H9 (cell line): Measurements from ENCODE around the gene HOXC6. TPM values are rescaled to one million over a fixed set of nuclear protein-coding genes. Genes with fewer than 3 reads are reported as not detected.

Experiments
- DNase-seq: peaks from one replicate; pipeline ENCODE4 v3.0.0-alpha.2; 2017
- H2AFZ ChIP-seq: one replicate; pipeline ENCODE4 v1.6.1; 2013; ENCODE audit warnings: mild to moderate bottlenecking, low read length, control low read depth, moderate library complexity
- H2AK5ac ChIP-seq: 2 replicates; pipeline ENCODE4 v1.6.1; 2013; ENCODE audit warnings: low read length, control low read depth, mixed read lengths; ENCODE audit not compliant: insufficient read length
- H2BK120ac ChIP-seq: one replicate; pipeline ENCODE4 v1.6.1; 2013; ENCODE audit warnings: low read depth, mild to moderate bottlenecking, low read length, control low read depth, inconsistent platforms; ENCODE audit not compliant: poor library complexity, severe bottlenecking
- H2BK12ac ChIP-seq: 2 replicates; pipeline ENCODE4 v1.6.1; 2013; ENCODE audit warnings: low read length, control low read depth, mixed read lengths, low read depth; ENCODE audit not compliant: insufficient read length
- H2BK15ac ChIP-seq: 2 replicates; pipeline ENCODE4 v1.6.1; 2013; ENCODE audit warnings: low read depth, low read length, control low read depth
- H2BK20ac ChIP-seq: one replicate; pipeline ENCODE4 v1.6.1; 2013; ENCODE audit warnings: low read depth, mild to moderate bottlenecking, low read length, control low read depth, inconsistent platforms; ENCODE audit not compliant: poor library complexity, severe bottlenecking
- H2BK5ac ChIP-seq: 2 replicates; pipeline ENCODE4 v1.6.1; 2013; ENCODE audit warnings: low read length, control low read depth, mixed read lengths; ENCODE audit not compliant: insufficient read length
- H3K14ac ChIP-seq: 2 replicates; pipeline ENCODE4 v1.6.1; 2013; ENCODE audit warnings: low read length, control low read depth; ENCODE audit not compliant: insufficient read depth
- H3K18ac ChIP-seq: 2 replicates; pipeline ENCODE4 v1.6.1; 2013; ENCODE audit warnings: low read depth, mild to moderate bottlenecking, mixed read lengths, low read length, control low read depth; ENCODE audit not compliant: insufficient read length
- H3K23ac ChIP-seq: 2 replicates; pipeline ENCODE4 v1.6.1; 2013; ENCODE audit warnings: low read length, control low read depth, mixed read lengths, low read depth; ENCODE audit not compliant: insufficient read length
- H3K23me2 ChIP-seq: 2 replicates; pipeline ENCODE4 v1.6.1; 2013; ENCODE audit warnings: low read depth, mild to moderate bottlenecking, mixed read lengths, low read length, control low read depth; ENCODE audit not compliant: insufficient read length, poor library complexity, severe bottlenecking
- H3K27ac ChIP-seq: 2 replicates; pipeline ENCODE4 v1.5.1; 2013; ENCODE audit warnings: low read length, control low read depth, mixed read lengths, low read depth; ENCODE audit not compliant: insufficient read length
- H3K27me3 ChIP-seq: 2 replicates; pipeline ENCODE4 v1.6.1; 2013; ENCODE audit warnings: low read length, control low read depth, inconsistent platforms; ENCODE audit not compliant: insufficient read depth
- H3K4ac ChIP-seq: 2 replicates; pipeline ENCODE4 v1.6.1; 2013; ENCODE audit warnings: low read depth, mild to moderate bottlenecking, control low read depth, inconsistent platforms, low read length, moderate library complexity
- H3K4me1 ChIP-seq: 2 replicates; pipeline ENCODE4 v1.6.1; 2013; ENCODE audit warnings: low read length, control low read depth, inconsistent platforms; ENCODE audit not compliant: insufficient read depth
- H3K4me2 ChIP-seq: 2 replicates; pipeline ENCODE4 v1.6.1; 2013; ENCODE audit warnings: low read length, control low read depth, mixed read lengths; ENCODE audit not compliant: insufficient read length, insufficient read depth
- H3K56ac ChIP-seq: 2 replicates; pipeline ENCODE4 v1.6.1; 2013; ENCODE audit warnings: low read depth, mild to moderate bottlenecking, mixed read lengths, low read length, control low read depth; ENCODE audit not compliant: insufficient read length
- H3K79me1 ChIP-seq: 2 replicates; pipeline ENCODE4 v1.6.1; 2013; ENCODE audit warnings: low read depth, mild to moderate bottlenecking, moderate library complexity, low read length, control low read depth, inconsistent platforms; ENCODE audit not compliant: insufficient read depth, poor library complexity, severe bottlenecking
- H3K79me2 ChIP-seq: 2 replicates; pipeline ENCODE4 v1.6.1; 2013; ENCODE audit warnings: low read length, control low read depth, inconsistent platforms; ENCODE audit not compliant: insufficient read depth
- H3K9ac ChIP-seq: 2 replicates; pipeline ENCODE4 v1.6.1; 2013; ENCODE audit warnings: low read length, control low read depth, mixed read lengths; ENCODE audit not compliant: insufficient read length; ENCODE audit errors: extremely low read depth
- H3K9me3 ChIP-seq: one replicate; pipeline ENCODE4 v1.6.1; 2013; ENCODE audit warnings: low read depth, low read length, inconsistent platforms; ENCODE audit not compliant: control insufficient read depth
- H3T11ph ChIP-seq: one replicate; pipeline ENCODE4 v1.6.1; 2013; ENCODE audit warnings: mild to moderate bottlenecking, low read length, control low read depth, inconsistent platforms
- H4K20me1 ChIP-seq: one replicate; pipeline ENCODE4 v1.6.1; 2013; ENCODE audit not compliant: control insufficient read depth, insufficient read length, insufficient read depth
- H4K5ac ChIP-seq: 2 replicates; pipeline ENCODE4 v1.6.1; 2013; ENCODE audit warnings: low read depth, mild to moderate bottlenecking, mixed read lengths, low read length, control low read depth; ENCODE audit not compliant: insufficient read length
- H4K8ac ChIP-seq: replicated peaks from 2 replicates; pipeline ENCODE4 v1.6.1; 2013; ENCODE audit warnings: low read length, control low read depth, mixed read lengths, low read depth; ENCODE audit not compliant: insufficient read length
- H4K91ac ChIP-seq: 2 replicates; pipeline ENCODE4 v1.6.1; 2013; ENCODE audit warnings: low read depth, mild to moderate bottlenecking, moderate library complexity, mixed read lengths, low read length, control low read depth; ENCODE audit not compliant: insufficient read length
- H3K27ac Mint-ChIP-seq, 3 experiments: 2 replicates in 2 of 3; 3 replicates in 1 of 3; pipeline ENCODE4 v1.8.0; 2020 to 2021; ENCODE audit warnings: mixed read lengths in 3 of 3, mild to moderate bottlenecking in 1 of 3, moderate library complexity in 1 of 3
- H3K27me3 Mint-ChIP-seq: 2 replicates; pipeline ENCODE4 v1.8.0; 2021; ENCODE audit warnings: low read depth, mild to moderate bottlenecking, moderate library complexity, mixed read lengths
- H3K36me3 Mint-ChIP-seq, 3 experiments: 2 replicates in 2 of 3; 3 replicates in 1 of 3; pipeline ENCODE4 v1.8.0; 2020 to 2021; ENCODE audit warnings: low read depth in 3 of 3, mixed read lengths in 3 of 3; ENCODE audit not compliant: insufficient read depth in 1 of 3
- H3K4me1 Mint-ChIP-seq, 2 experiments: 2 replicates each; pipeline ENCODE4 v1.8.0; 2020; ENCODE audit warnings: mixed read lengths in 2 of 2
- H3K4me3 Mint-ChIP-seq, 2 experiments: 2 replicates in 1 of 2; 3 replicates in 1 of 2; pipeline ENCODE4 v1.8.0; 2020 to 2021; ENCODE audit warnings: mild to moderate bottlenecking in 2 of 2, mixed read lengths in 2 of 2, moderate library complexity in 1 of 2
- H3K9me3 Mint-ChIP-seq, 2 experiments: 2 replicates in 1 of 2; 3 replicates in 1 of 2; pipeline ENCODE4 v1.8.0; 2020; ENCODE audit warnings: mild to moderate bottlenecking in 2 of 2, mixed read lengths in 2 of 2, moderate library complexity in 1 of 2
- CTCF ChIP-seq: fragments of 200-600 bp; sonication (generic); conservative IDR thresholded peaks from 3 replicates; pipeline ENCODE4 v1.8.0; 2021; ENCODE audit warnings: antibody characterized with exemption, mild to moderate bottlenecking
- WGBS: extraction: QIAGEN DNeasy Blood & Tissue Kit; methylation state at CpG from one replicate; pipeline ENCODE4 v1.1.7; 2013; ENCODE audit warnings: missing lambda C conversion rate, low lambda C conversion rate, mixed read lengths; ENCODE audit not compliant: insufficient read length; ENCODE audit errors: extremely low coverage; 5-methylcytosine and 5-hydroxymethylcytosine counted together
- total RNA-seq: library from RNA; stranded (reverse); gene quantifications from 2 replicates; pipeline ENCODE4 v1.2.1, GENCODE V29; 2021

The HOXC6 gene
- total RNA-seq, 1 experiment from 2014 or later, result not detected

DNA sequence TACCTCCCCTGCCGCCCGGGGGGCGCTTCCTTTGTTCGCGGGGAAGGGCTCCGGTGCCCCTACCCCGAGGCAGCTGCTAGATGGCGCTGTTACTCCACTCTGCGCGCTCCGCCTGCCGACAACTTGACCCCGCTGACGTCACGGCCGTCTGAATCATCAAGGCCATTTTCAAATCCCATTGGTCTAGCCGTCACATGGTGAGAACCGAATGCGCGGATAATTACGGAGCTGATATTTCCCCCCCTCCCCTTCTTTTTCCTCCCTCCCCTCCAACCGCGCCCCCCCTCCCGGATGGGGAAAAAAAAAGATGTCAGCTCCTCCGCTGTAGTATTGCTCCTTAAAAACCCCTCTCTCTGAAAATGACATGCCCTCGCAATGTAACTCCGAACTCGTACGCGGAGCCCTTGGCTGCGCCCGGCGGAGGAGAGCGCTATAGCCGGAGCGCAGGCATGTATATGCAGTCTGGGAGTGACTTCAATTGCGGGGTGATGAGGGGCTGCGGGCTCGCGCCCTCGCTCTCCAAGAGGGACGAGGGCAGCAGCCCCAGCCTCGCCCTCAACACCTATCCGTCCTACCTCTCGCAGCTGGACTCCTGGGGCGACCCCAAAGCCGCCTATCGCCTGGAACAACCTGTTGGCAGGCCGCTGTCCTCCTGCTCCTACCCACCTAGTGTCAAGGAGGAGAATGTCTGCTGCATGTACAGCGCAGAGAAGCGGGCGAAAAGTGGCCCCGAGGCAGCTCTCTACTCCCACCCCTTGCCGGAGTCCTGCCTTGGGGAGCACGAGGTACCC lies 43.1 kb upstream of the HOXC6 start, which contains the start of gene HOXC10:
TSS of gene HOXC10 (plus strand) at position 246 of the 791 bp plus-strand sequence. CDS start at position 360, 114 bp downstream.
- peaks cover 100% of the 10 kb centered on the region for H3K27me3 Mint-ChIP-seq
- H3K4me3 Mint-ChIP-seq, result peak within 1 kb of the TSS in 1 of 2 experiments; percentile 63; a peak in 3 of 5 replicates
- no CpG with 5 or more reads among the region's 55 CpGs for WGBS
- Histone ChIP-seq H2BK15ac (no peak within 1 kb of the TSS), H3K18ac (no peak within 1 kb of the TSS), H4K91ac (no peak within 1 kb of the TSS), H4K5ac (no peak within 1 kb of the TSS), H3K23me2 (no peaks in the 10 kb centered on the region), H3T11ph (no peak within 1 kb of the TSS), H3K56ac (no peak within 1 kb of the TSS), H3K79me2 (no peaks in the 10 kb centered on the region), H2BK5ac (no peak within 1 kb of the TSS), H3K27me3 (peaks cover 94% of the 10 kb centered on the region), H2AFZ (no peak within 1 kb of the TSS), H3K4ac (no peak within 1 kb of the TSS), H3K27ac (no peak within 1 kb of the TSS), H2AK5ac (no peak within 1 kb of the TSS), H3K14ac (no peak within 1 kb of the TSS), H4K8ac (no peak within 1 kb of the TSS), H3K4me1 (no peaks in the 10 kb centered on the region), H3K9ac (no peak within 1 kb of the TSS), H3K79me1 (no peaks in the 10 kb centered on the region), H2BK120ac (no peak within 1 kb of the TSS), H3K9me3 (no peaks in the 10 kb centered on the region), H2BK12ac (no peak within 1 kb of the TSS), H3K23ac (no peak within 1 kb of the TSS), H2BK20ac (no peak within 1 kb of the TSS), H3K4me2 (peak within 1 kb of the TSS; percentile 10), H4K20me1 (no peaks in the 10 kb centered on the region)
- DNase-seq, result peak; percentile 94
- H3K9me3 Mint-ChIP-seq, result peaks cover 3 to 11% of the 10 kb centered on the region in 2 experiments; a peak in 4 of 5 replicates
- H3K36me3 Mint-ChIP-seq, result no peaks in the 10 kb centered on the region; a peak in 2 of 7 replicates
- H3K4me1 Mint-ChIP-seq, result peaks cover 3 to 8% of the 10 kb centered on the region in 2 experiments; a peak in 2 of 4 replicates
- H3K27ac Mint-ChIP-seq, result no peak within 1 kb of the TSS
- TF ChIP-seq CTCF, result peak; percentile 75
